Body of pancreas (tissue), 4 donors: Measurements from ENCODE around the gene FAM131B.

Experiments used
- CTCF ChIP-seq, 7 experiments: fragments of 450-650 bp in 4 of 7; fragments of 200-600 bp in 3 of 7; sonication (generic) in 3 of 7; IDR thresholded peaks; one replicate each; pipeline ENCODE4 v1.5.1; 2016 to 2019; ENCODE audit warnings: antibody characterized with exemption in 7 of 7
- POLR2A ChIP-seq, 3 donors: fragments of 450-650 bp; IDR thresholded peaks; one replicate each; pipeline ENCODE4 v1.6.1; 2016; ENCODE audit warnings: antibody characterized with exemption in 3 of 3, mild to moderate bottlenecking in 2 of 3

- TF ChIP-seq CTCF (IDR thresholded peaks at IDR 0.05) (no peak), POLR2A (IDR thresholded peaks at IDR 0.05) (peak in 1 of 3 donors; percentile 15)
Measured at GRCh38 chr7:143381427-143382125, 19.1 kb upstream of the FAM131B start.
